ENCODE results near the gene IL12RB1. TPM values are rescaled to one million over a fixed set of nuclear protein-coding genes. Genes with fewer than 3 reads are reported as not detected.

Gene IL12RB1
- 13.5 and 19.9 TPM in 2 replicates for total RNA-seq (2013; cell fraction: nucleolus; rRNA removed)
- 26.9 and 28.9 TPM in 2 replicates for total RNA-seq (2014; rRNA removed)
- 15.5 and 16.1 TPM in 2 replicates for total RNA-seq (2014; rRNA removed; fragmentation: Illumina TruSeq; extraction: Trizol)
- 28.1 and 29.9 TPM in 2 replicates for total RNA-seq (2021)
- 6.1 TPM for polyA plus RNA-seq (2011; ENCODE audit: low read depth)
- 5.5 and 10.8 TPM in 2 replicates for polyA plus RNA-seq (2011; rRNA removed)
- 13.2 and 18.7 TPM in 2 replicates for polyA plus RNA-seq (2011; cell fraction: cytosol; rRNA removed)
- polyA plus RNA-seq (2011; cell fraction: nucleus; rRNA removed) = 15.2 and 23.5 TPM in 2 replicates
- polyA plus RNA-seq (2012) = 9.4 and 11.8 TPM in 2 replicates
- polyA plus RNA-seq (2014; fragmentation: Illumina TruSeq; extraction: Trizol) = 6.8 and 14.0 TPM in 2 replicates
- polyA plus RNA-seq (2014; fragmentation: Nextera tagmentation; extraction: Ambion mirVana) = 1 to 10 TPM; 2.8 to 7.1 TPM
- polyA plus RNA-seq (2014; rRNA removed) = 26.9 and 30.3 TPM in 2 replicates
- polyA plus RNA-seq (2016; fragmentation: Nextera tagmentation; extraction: Ambion mirVana) = 10 to 100 TPM; 19.2 to 21.0 TPM
- 7.5 and 15.9 TPM in 2 replicates for polyA minus RNA-seq (2011; rRNA and poly(A)+ RNA removed)
- polyA minus RNA-seq (2011; cell fraction: cytosol; rRNA and poly(A)+ RNA removed) = 4.9 and 6.2 TPM in 2 replicates
- polyA minus RNA-seq (2011; cell fraction: nucleus; rRNA and poly(A)+ RNA removed) = 10.9 and 17.8 TPM in 2 replicates
- Bru-seq, nascent RNA = percentile 40 among the genes with signal in this experiment
- BruChase-seq, experiment 1, labeled RNA remaining after a 6-hour chase = percentile 36 among the genes with signal in this experiment
- percentile 36 among the genes with signal in this experiment for BruChase-seq, experiment 2, labeled RNA remaining after a 2-hour chase
- long read RNA-seq, experiment 1, transcript IL12RB1-201 (10 exons, 1,902 nt) = major isoform, 6 of 10 reads
- long read RNA-seq, experiment 1, partial matches to known transcripts = 1 of 10 reads
- long read RNA-seq, experiment 1, other reads (novel, unspliced or antisense) = 1 of 10 reads
- long read RNA-seq, experiment 2, partial matches to known transcripts = 3 of 10 reads
- long read RNA-seq, experiment 2, other reads (novel, unspliced or antisense) = 3 of 10 reads

DNA sequence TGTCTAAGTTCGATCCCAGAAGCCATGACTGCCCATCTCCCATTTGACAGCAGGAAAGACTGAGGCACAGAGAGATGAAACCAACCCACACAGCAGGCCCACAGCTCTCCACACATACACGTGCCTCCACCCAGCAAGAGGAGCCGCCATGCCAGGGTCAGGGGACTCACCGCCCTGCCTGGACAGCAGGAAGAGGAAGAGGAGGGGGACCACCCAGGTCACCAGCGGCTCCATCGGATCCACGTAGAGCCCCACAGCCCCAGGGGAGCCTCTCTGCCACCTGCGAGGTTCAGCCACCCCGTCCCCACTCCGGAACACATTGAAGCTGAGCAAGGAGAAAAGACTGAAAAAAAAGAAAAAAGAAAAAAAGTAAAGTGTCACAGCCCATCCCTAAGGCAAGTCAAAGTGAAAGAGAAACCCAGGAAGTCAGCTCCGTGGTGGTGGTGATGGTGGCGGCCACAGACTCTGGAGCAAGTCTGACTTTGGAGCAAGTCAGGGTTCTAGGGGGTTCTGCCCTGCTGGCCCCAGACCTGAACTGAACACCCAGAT, at the start of gene IL12RB1:
Gene IL12RB1 (minus strand): TSS at position 345 of the 549 bp plus-strand sequence. CDS start 111 bp downstream, at position 234.
- DNase-seq (ENCODE audit: low read depth, low spot score) = peak; percentile 44
- Histone ChIP-seq H4K20me1 (ENCODE audit: control insufficient read depth, insufficient read depth) (no peaks in the 10 kb centered on the region), H3K79me2 (ENCODE audit: control insufficient read depth, insufficient read depth, low read length) (peaks cover 9% of the 10 kb centered on the region), H3K36me3 (ENCODE audit: control insufficient read depth in 2 of 2, insufficient read depth in 2 of 2, low read length in 1 of 2) (peaks cover 0 to 3% of the 10 kb centered on the region in 2 experiments; a peak in 1 of 4 replicates), H2AFZ (ENCODE audit: control insufficient read depth, low read depth, low read length) (peak within 1 kb of the TSS; percentile 84), H3K4me3 (peak within 1 kb of the TSS; percentile 94), H3K9me3 (replicated peaks; ENCODE audit: control insufficient read depth, insufficient read depth, low read length) (no peaks in the 10 kb centered on the region), H3K27ac (ENCODE audit: control insufficient read depth, insufficient read depth) (peak within 1 kb of the TSS; percentile 97), H3K9ac (ENCODE audit: control insufficient read depth, insufficient read depth, low read length) (peak within 1 kb of the TSS; percentile 95), H3K4me2 (ENCODE audit: control insufficient read depth, insufficient read depth) (peak within 1 kb of the TSS; percentile 95), H3K4me1 (ENCODE audit: control insufficient read depth, insufficient read depth, low read length) (peaks cover 32% of the 10 kb centered on the region), H3K27me3 (replicated peaks in 1 of 2; ENCODE audit: control insufficient read depth in 2 of 2, insufficient read depth in 2 of 2, low read length in 1 of 2) (no peaks in the 10 kb centered on the region)
- ChIA-PET RAD21 (ENCODE audit: unreplicated experiment) (interaction anchor here (0.7 to 3.6 kb wide), 8 partner anchors 12 to 227 kb away, joined by 3 to 37 read pairs (median 4); partner anchors contain the start of genes MAST3 and PIK3R2), POLR2A (interaction anchor here (0.5 to 1.5 kb wide), 11 partner anchors 9 to 194 kb away, joined by 3 to 8 read pairs (median 5); no protein-coding TSS in a partner anchor), CTCF (interaction anchor here (0.5 to 1.6 kb wide), 10 partner anchors 10 to 227 kb away, joined by 3 to 8 read pairs (median 3); partner anchors contain the start of genes MAST3 and RPL18A), SMC1A (ENCODE audit: uncharacterized antibody, unreplicated experiment) (interaction anchor here (0.9 to 5.0 kb wide), 7 partner anchors 12 to 106 kb away, joined by 3 to 30 read pairs (median 3); partner anchors contain the start of genes ARRDC2, MAST3 and MPV17L2)
- no peak for FAIRE-seq
- in situ Hi-C loops (cut with MboI) = no loop called here
- peak; percentile 73 for ATAC-seq
- 2% methylated on average over 11 of the region's 12 CpGs for WGBS (ENCODE audit: insufficient coverage, insufficient replicate concordance, low lambda C conversion rate, missing lambda C conversion rate)
- no TSS peak for BruUV-seq (replicated peaks)
- intact Hi-C loops (cut with micrococcal nuclease; ENCODE audit: unreplicated experiment) = no loop called here
- no peak for TF ChIP-seq HCFC1 (IDR thresholded peaks at IDR 0.05; ENCODE audit: low read length)
- TF ChIP-seq, protein P1, sequence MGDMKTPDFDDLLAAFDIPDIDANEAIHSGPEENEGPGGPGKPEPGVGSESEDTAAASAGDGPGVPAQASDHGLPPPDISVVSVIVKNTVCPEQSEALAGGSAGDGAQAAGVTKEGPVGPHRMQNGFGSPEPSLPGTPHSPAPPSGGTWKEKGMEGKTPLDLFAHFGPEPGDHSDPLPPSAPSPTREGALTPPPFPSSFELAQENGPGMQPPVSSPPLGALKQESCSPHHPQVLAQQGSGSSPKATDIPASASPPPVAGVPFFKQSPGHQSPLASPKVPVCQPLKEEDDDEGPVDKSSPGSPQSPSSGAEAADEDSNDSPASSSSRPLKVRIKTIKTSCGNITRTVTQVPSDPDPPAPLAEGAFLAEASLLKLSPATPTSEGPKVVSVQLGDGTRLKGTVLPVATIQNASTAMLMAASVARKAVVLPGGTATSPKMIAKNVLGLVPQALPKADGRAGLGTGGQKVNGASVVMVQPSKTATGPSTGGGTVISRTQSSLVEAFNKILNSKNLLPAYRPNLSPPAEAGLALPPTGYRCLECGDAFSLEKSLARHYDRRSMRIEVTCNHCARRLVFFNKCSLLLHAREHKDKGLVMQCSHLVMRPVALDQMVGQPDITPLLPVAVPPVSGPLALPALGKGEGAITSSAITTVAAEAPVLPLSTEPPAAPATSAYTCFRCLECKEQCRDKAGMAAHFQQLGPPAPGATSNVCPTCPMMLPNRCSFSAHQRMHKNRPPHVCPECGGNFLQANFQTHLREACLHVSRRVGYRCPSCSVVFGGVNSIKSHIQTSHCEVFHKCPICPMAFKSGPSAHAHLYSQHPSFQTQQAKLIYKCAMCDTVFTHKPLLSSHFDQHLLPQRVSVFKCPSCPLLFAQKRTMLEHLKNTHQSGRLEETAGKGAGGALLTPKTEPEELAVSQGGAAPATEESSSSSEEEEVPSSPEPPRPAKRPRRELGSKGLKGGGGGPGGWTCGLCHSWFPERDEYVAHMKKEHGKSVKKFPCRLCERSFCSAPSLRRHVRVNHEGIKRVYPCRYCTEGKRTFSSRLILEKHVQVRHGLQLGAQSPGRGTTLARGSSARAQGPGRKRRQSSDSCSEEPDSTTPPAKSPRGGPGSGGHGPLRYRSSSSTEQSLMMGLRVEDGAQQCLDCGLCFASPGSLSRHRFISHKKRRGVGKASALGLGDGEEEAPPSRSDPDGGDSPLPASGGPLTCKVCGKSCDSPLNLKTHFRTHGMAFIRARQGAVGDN (IDR thresholded peaks at IDR 0.05) = no peak
- TF ChIP-seq, protein P2, sequence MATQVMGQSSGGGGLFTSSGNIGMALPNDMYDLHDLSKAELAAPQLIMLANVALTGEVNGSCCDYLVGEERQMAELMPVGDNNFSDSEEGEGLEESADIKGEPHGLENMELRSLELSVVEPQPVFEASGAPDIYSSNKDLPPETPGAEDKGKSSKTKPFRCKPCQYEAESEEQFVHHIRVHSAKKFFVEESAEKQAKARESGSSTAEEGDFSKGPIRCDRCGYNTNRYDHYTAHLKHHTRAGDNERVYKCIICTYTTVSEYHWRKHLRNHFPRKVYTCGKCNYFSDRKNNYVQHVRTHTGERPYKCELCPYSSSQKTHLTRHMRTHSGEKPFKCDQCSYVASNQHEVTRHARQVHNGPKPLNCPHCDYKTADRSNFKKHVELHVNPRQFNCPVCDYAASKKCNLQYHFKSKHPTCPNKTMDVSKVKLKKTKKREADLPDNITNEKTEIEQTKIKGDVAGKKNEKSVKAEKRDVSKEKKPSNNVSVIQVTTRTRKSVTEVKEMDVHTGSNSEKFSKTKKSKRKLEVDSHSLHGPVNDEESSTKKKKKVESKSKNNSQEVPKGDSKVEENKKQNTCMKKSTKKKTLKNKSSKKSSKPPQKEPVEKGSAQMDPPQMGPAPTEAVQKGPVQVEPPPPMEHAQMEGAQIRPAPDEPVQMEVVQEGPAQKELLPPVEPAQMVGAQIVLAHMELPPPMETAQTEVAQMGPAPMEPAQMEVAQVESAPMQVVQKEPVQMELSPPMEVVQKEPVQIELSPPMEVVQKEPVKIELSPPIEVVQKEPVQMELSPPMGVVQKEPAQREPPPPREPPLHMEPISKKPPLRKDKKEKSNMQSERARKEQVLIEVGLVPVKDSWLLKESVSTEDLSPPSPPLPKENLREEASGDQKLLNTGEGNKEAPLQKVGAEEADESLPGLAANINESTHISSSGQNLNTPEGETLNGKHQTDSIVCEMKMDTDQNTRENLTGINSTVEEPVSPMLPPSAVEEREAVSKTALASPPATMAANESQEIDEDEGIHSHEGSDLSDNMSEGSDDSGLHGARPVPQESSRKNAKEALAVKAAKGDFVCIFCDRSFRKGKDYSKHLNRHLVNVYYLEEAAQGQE (IDR thresholded peaks at IDR 0.05; ENCODE audit: low read depth, low read length) = no peak
- TF ChIP-seq, protein P3, sequence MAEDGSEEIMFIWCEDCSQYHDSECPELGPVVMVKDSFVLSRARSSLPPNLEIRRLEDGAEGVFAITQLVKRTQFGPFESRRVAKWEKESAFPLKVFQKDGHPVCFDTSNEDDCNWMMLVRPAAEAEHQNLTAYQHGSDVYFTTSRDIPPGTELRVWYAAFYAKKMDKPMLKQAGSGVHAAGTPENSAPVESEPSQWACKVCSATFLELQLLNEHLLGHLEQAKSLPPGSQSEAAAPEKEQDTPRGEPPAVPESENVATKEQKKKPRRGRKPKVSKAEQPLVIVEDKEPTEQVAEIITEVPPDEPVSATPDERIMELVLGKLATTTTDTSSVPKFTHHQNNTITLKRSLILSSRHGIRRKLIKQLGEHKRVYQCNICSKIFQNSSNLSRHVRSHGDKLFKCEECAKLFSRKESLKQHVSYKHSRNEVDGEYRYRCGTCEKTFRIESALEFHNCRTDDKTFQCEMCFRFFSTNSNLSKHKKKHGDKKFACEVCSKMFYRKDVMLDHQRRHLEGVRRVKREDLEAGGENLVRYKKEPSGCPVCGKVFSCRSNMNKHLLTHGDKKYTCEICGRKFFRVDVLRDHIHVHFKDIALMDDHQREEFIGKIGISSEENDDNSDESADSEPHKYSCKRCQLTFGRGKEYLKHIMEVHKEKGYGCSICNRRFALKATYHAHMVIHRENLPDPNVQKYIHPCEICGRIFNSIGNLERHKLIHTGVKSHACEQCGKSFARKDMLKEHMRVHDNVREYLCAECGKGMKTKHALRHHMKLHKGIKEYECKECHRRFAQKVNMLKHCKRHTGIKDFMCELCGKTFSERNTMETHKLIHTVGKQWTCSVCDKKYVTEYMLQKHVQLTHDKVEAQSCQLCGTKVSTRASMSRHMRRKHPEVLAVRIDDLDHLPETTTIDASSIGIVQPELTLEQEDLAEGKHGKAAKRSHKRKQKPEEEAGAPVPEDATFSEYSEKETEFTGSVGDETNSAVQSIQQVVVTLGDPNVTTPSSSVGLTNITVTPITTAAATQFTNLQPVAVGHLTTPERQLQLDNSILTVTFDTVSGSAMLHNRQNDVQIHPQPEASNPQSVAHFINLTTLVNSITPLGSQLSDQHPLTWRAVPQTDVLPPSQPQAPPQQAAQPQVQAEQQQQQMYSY (CRISPR knock-in tag; IDR thresholded peaks at IDR 0.05) = no peak
- no peak for TF ChIP-seq NR2F1 (conservative IDR thresholded peaks at IDR 0.05)
- TF ChIP-seq SRF (IDR thresholded peaks at IDR 0.05; ENCODE audit: low read depth in 2 of 2, low read length in 2 of 2) = no peak

Measured in GM12878 (cell line).